Activated B cell treated with CpG ODN at 0.5 μM for 24 hours (primary cell): ENCODE data around the gene TRMT1L. TPM values are rescaled to one million over a fixed set of nuclear protein-coding genes. Genes with fewer than 3 reads are reported as not detected.

Source experiments
- ATAC-seq: fragments of 200-7000 bp; cut with Tn5 transposase; one replicate; pipeline ENCODE4 v1.10.0; 2021; ENCODE audit warnings: low read depth, mild to moderate bottlenecking, moderate library complexity
- CTCF ChIA-PET: fragments of 350-600 bp; sonication (Branson Sonifier 250); formaldehyde crosslinking; loops from one replicate; lab custom pipeline; 2021; ENCODE audit warnings: antibody characterized with exemption; lab: Charles Lee
- POLR2A ChIA-PET: fragments of 350-600 bp; sonication (Branson Sonifier 250); formaldehyde crosslinking; loops from one replicate; lab custom pipeline; 2021; ENCODE audit warnings: antibody characterized with exemption; lab: Charles Lee
- DNase-seq: peaks from one replicate; pipeline ENCODE4 v3.0.0; 2022
- H3K27ac Mint-ChIP-seq: one replicate; pipeline ENCODE4 v1.8.0; 2020; ENCODE audit warnings: mixed read lengths
- H3K27me3 Mint-ChIP-seq: one replicate; pipeline ENCODE4 v1.8.0; 2021; ENCODE audit warnings: mixed read lengths
- H3K36me3 Mint-ChIP-seq: one replicate; pipeline ENCODE4 v1.8.0; 2021; ENCODE audit warnings: low read depth, mixed read lengths
- H3K4me1 Mint-ChIP-seq: one replicate; pipeline ENCODE4 v1.8.0; 2021; ENCODE audit warnings: mixed read lengths
- H3K4me3 Mint-ChIP-seq: one replicate; pipeline ENCODE4 v1.8.0; 2020; ENCODE audit warnings: mild to moderate bottlenecking, mixed read lengths
- H3K9me3 Mint-ChIP-seq: one replicate; pipeline ENCODE4 v1.8.0; 2020; ENCODE audit warnings: mixed read lengths
- CTCF ChIP-seq: fragments of 200-600 bp; IDR thresholded peaks from one replicate; pipeline ENCODE4 v1.8.0; 2022; ENCODE audit warnings: antibody characterized with exemption, mild to moderate bottlenecking
- intact Hi-C: fragments of 100-400 bp; cut with micrococcal nuclease; formaldehyde crosslinking; loops from one replicate; pipeline ENCODE4 v1.15.1; 2024
- total RNA-seq: library from RNA; stranded (reverse); gene quantifications from 2 replicates; pipeline ENCODE4 v1.2.3, GENCODE V29; 2022

The TRMT1L gene
- total RNA-seq, 1 donor from 2014 or later: 20.0 TPM

- TF ChIP-seq CTCF: no peak
- Mint-ChIP-seq H3K4me3 (no peak overlapping the region), H3K4me1 (peaks cover 46% of the 10 kb centered on the region), H3K27ac (no peak overlapping the region), H3K27me3 (no peaks in the 10 kb centered on the region), H3K9me3 (no peaks in the 10 kb centered on the region), H3K36me3 (peaks cover 33% of the 10 kb centered on the region)
- ChIA-PET POLR2A (no interaction called here), CTCF (no interaction called here)
- DNase-seq (no peak), ATAC-seq (no peak)
- intact Hi-C loops: no loop called here
Observed at GRCh38 chr1:185069202-185069772, 87.5 kb downstream of the TRMT1L start.

- Mint-ChIP-seq H3K27me3 (no peaks in the 10 kb centered on the region), H3K4me3 (no peak overlapping the region), H3K27ac (no peak overlapping the region), H3K4me1 (peaks cover 45% of the 10 kb centered on the region), H3K9me3 (no peaks in the 10 kb centered on the region), H3K36me3 (peaks cover 29% of the 10 kb centered on the region)
- CTCF ChIA-PET: no interaction called here
- POLR2A ChIA-PET: no interaction called here
- intact Hi-C loops: no loop called here
- no peak for TF ChIP-seq CTCF
- no peak for DNase-seq
- ATAC-seq: no peak
Observed at GRCh38 chr1:185068341-185068740, 88.4 kb downstream of the TRMT1L start.

Other genes with a start within 250 kb of the TRMT1L start
- gene NIBAN1, start 182.4 kb downstream of the TRMT1L start, total RNA-seq: 23.0 and 25.4 TPM in 2 replicates
- 23.4 and 24.5 TPM in 2 replicates for gene RNF2, start 111.4 kb downstream of the TRMT1L start, total RNA-seq
- gene SWT1, start 214 bp upstream of the TRMT1L start, total RNA-seq: 4.9 and 5.5 TPM in 2 replicates
- 130 and 149 TPM in 2 replicates for gene IVNS1ABP, start 160.3 kb upstream of the TRMT1L start, total RNA-seq